Islet of Langerhans (tissue), 1 donor: ENCODE results near the gene CA5B.
"Not testable (repeated sequence)": the region's sequence is repeated elsewhere in the genome, so short reads cannot be mapped to it uniquely, and the experiment has no call there.

ENCODE experiments used
- FAIRE-seq: peaks from one replicate; lab custom pipeline; 2011; peaks lifted over from hg19 to GRCh38; lab: Jason Lieb, UNC

CA5B gene, protein sequence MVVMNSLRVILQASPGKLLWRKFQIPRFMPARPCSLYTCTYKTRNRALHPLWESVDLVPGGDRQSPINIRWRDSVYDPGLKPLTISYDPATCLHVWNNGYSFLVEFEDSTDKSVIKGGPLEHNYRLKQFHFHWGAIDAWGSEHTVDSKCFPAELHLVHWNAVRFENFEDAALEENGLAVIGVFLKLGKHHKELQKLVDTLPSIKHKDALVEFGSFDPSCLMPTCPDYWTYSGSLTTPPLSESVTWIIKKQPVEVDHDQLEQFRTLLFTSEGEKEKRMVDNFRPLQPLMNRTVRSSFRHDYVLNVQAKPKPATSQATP

GRCh38 chrX:15737959-15738902 is at the start of gene CA5B:
TSS of gene CA5B (plus strand) at chrX:15738270. CDS start at chrX:15750024, 11,754 bp downstream.
- peak; percentile 53 for FAIRE-seq

DNA sequence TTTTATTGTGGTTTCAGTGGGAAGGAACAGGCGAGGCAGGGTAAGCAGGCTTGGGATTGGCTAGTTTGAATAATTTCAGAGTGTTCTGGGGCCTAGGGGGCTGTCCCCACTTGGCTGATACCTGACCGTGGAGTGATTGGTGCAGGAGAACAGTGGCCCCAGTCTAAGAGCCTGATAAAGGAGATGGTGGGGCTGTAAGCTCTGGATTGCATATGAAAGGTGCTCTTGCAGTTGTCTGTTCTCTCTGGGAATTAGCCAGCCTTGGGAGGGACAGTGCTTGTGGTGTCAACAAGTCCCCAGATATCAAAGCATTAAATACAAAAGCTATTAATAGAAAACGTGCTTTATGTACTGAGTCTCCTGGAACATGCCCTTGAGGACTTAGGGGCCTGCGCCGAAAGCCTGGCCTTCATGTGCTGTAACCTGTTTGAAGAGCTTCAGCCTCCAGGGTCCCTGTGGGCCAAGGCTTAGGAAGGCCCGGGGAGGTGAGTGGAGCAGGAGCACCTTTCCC is 43.1 kb upstream of the CA5B start:
- FAIRE-seq, result no peak

GRCh38 chrX:15696516-15696915 is 41.6 kb upstream of the CA5B start:
- FAIRE-seq, result no peak

GRCh38 chrX:15702488-15703371 is 35.3 kb upstream of the CA5B start:
- no peak for FAIRE-seq

DNA sequence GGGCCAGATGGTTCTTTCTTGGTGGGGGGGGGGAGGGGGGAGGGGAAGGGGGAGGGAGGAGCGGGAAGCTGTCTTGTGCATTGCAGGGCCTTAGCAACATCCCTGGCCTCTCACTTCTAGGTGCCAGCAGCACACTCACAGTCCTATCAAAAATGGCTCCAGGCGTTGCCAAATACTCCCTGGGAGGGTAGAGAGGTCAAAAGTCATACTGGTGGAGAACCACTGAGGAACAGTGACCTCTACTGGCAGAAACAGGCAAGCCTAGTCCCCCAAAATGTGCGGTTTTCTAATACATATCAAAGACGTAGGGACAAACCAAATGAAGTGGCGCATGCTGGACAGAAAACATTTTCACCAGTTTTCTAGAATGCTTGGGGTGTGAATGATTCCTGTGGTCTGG is 34.3 kb upstream of the CA5B start:
- peak; percentile 98 for FAIRE-seq

GRCh38 chrX:15704273-15704672 is 33.8 kb upstream of the CA5B start:
- not testable (repeated sequence) for FAIRE-seq

- FAIRE-seq, result no peak
Observed at GRCh38 chrX:15714529-15714928, 23.5 kb upstream of the CA5B start.

DNA sequence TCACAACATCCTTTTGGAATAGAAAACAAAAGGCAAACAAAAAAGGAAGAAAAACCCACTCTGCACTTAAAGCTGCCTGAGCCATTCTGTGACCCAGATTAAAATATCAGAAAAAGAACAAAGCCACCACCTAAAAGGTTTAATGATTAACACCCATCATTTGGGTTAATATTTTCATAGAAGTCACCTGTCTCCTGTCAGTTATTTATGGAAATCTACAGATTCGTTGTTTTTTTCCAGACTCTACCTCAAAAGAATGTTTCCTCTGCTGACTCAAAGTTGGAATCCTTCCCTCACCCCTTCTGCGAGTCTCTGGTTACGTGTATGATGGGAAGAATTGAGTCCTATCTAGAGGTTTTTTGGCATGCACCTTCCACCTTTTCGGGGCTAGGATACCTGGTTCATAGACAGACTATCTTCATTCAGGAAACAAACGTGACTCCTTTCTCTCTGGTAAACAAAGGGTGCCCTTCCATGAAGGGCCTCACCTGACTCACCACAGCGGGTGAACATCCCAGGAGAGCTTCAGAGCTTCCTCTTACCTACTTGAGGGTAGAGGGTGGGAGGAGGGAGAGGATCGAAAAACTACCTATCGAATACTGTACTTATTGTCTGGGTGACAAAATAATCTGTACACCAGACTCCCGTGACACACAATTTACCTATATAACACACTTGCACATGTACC is 19.6 kb upstream of the CA5B start:
- peak; percentile 95 for FAIRE-seq

DNA sequence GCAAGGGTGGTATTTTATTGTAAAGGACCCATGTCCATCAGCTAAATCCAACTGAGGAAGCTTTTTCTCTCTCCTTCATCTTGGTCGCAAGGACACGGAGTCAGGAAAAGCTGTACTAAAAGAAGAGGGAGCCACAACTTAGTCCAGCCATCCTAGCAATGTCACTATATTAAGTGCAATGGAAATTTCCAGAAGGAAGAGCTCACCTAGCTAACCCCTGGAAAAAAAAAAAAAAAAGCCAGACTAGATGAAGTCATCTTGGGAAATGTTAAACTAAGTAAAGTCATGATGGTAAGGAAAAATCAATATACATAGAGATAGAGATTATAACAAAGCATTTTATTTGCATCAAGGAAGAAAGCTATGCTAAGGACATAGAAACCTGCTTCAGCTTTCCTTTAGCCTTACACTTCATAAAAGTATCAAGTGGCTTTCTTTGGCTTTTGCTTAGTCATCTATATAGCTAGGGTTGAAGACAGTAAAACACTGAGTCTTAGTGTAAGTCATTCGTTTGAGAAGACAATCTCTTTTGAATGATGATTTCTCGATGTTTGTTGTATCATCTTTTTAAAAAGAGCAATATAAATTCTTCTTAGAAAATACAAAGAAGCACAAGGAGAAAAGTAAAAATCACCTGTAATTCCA is 18.6 kb upstream of the CA5B start:
- FAIRE-seq, result peak; percentile 81

- FAIRE-seq, result no peak
Observed at GRCh38 chrX:15721911-15722310, 16.2 kb upstream of the CA5B start.

DNA sequence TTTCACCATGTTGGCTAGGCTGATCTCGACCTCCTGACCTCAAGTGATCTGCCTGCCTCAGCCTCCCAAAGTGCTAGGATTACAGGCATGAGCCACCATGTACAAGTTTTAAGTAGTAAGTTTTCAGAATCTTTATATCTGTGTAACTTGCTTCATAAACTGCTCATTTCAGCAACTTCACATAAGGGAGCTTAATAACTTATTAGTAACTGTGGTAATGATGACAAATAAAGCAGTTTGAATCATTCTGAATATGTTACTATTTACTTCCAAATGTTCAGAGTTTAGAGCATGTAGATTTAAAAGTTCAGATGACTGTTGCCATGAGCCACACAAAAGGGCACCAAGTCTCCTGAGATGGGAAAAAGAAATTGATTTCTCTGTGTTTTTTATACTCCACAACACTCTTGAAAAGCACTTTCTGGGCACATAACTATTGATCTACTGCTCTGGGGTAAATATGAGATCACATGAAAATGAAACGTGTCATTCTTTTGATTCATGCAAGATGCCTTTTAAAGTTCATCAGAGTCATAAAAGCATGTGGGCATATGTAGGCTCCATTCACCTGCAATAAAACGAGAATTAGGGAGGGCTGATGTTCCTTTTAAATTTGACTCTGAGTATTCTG is 14.1 kb upstream of the CA5B start:
- FAIRE-seq, result no peak

DNA sequence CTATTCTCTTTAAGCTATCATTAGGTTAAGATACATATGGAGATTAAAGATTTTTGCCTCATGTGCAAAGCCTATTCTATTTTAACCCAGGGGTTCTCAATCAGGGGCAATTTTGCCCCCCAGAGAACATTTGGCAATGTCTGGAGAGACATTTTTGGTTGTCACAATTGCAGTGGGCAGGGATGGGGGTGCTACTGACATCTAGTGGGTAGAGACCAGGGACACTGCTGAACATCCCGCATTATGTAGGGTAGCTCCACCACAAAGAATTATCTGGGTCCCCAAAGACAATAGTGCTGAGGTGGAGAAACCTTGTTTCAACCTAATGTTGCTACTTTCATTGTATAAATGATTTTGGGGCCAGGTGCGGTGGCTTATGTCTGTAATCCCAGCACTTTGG is 13.2 kb upstream of the CA5B start:
- FAIRE-seq, result no peak

DNA sequence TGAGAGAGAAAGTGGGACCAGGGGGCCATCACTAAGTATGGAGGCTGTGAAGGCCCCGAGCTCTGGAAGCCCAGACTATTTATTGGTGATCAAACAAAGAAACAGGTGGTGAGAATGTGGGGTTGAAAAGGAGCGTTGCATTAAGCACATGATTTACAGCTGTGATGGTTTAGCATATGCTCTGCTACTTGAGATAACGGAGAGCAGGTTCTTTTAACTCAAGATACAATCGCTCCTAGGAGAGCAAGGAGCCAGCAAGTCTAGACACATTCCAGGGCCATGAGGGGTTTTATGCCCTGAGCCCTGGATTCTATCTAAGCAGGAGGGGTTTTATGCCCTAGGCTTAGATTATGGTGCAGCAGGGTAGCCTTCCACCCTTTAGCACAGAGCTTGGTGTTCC is 6.7 kb upstream of the CA5B start:
- FAIRE-seq, result not testable (repeated sequence)

DNA sequence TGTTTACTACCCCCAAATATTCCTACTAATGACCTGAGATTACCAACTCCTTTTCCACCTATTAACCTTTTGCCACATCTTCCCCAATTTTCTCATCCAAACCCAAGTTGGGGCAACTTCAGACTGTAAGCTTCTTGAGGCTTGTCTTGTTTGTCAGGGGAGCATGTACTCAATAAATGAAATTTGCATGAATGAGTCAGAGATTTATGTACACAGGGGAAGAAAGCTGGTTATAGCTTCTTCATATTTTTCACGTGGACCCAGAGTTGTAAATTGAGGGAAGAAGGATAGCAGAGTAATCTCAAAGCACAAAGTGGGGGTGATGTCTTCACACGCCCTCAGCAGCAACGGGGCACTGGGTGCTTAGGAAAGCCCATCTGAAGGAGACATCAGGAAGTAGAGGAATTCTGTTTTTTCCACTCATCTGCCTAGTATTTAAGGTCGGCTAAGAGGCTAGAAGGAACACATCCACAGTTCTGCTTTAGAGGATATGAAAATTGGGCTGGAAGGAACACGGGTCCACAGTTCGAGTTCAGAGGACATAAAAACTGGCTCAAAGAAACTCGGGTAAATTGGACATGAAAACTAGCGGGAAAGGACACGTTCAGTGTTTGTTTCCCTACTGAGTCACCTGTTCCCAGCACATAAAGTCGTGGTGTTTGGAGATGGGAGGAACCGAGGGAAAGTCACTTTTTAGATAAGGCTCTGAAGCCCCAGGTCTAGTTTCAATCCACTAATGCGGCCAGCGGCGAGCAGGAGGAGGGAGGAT is 696 bp upstream of the CA5B start:
- no peak for FAIRE-seq

- no peak for FAIRE-seq
Observed at GRCh38 chrX:15739886-15740285, 1.8 kb downstream of the CA5B start.

GRCh38 chrX:15744181-15744867 is 6.3 kb downstream of the CA5B start:
- no peak for FAIRE-seq

- FAIRE-seq, result no peak
Observed at GRCh38 chrX:15745179-15745578, 7.1 kb downstream of the CA5B start.

DNA sequence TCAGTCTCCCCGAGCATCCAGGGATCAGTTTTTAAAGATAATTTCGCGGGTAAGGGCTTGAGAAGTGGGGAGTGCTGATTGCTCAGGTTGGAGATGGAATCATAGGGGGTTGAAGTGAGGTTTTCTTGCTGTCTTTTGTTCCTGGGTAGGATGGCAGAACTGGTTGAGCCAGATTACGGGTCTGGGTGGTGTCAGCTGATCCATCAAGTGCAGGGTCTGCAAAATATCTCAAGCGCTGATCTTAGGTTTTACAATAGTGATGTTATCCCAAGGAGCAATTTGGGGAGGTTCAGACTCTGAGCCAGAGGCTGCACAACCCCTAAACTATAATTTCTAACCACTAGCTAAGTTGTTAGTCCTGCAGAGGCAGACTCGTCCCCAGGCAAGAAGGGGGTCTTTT is 8.6 kb downstream of the CA5B start:
- FAIRE-seq, result not testable (repeated sequence)

GRCh38 chrX:15747626-15748173 is 9.6 kb downstream of the CA5B start:
- FAIRE-seq, result no peak
